MCF 10A (cell line): ENCODE measurements around the gene P2RY6. TPM values are rescaled to one million over a fixed set of nuclear protein-coding genes. Genes with fewer than 3 reads are reported as not detected.

Source experiments
- BruUV-seq: library from RNA; stranded (reverse); fragments of 400-500 nt; replicated peaks from 2 replicates; lab custom pipeline; 2021; lab: Mats Ljungman, UMichigan
- CTCF ChIA-PET: fragments of 300-600 bp; sonication (Branson Sonifier 250); formaldehyde crosslinking; extraction: SDS; loops from one replicate; lab custom pipeline; 2021; ENCODE audit warnings: antibody characterized with exemption, inconsistent platforms; lab: Yijun Ruan, JAX
- POLR2A ChIA-PET: fragments of 300-600, 350-650 bp; sonication (Branson Sonifier 250); formaldehyde crosslinking; extraction: SDS; loops from one replicate; lab custom pipeline; 2020; ENCODE audit warnings: antibody characterized with exemption, inconsistent platforms; lab: Yijun Ruan, JAX
- DNase-seq: peaks from one replicate; pipeline ENCODE4 v3.0.0-alpha.2; 2018; ENCODE audit not compliant: unreplicated experiment
- H3K27ac Mint-ChIP-seq: one replicate; pipeline ENCODE4 v1.8.0; 2022; ENCODE audit warnings: mild to moderate bottlenecking, low read depth, mixed read lengths; ENCODE audit not compliant: unreplicated experiment
- H3K27me3 Mint-ChIP-seq: one replicate; pipeline ENCODE4 v1.8.0; 2022; ENCODE audit warnings: mixed read lengths; ENCODE audit not compliant: insufficient read depth, unreplicated experiment
- H3K36me3 Mint-ChIP-seq: one replicate; pipeline ENCODE4 v1.8.0; 2022; ENCODE audit warnings: mild to moderate bottlenecking, moderate library complexity, mixed read lengths; ENCODE audit not compliant: insufficient read depth, unreplicated experiment
- H3K4me1 Mint-ChIP-seq: one replicate; pipeline ENCODE4 v1.8.0; 2022; ENCODE audit warnings: mixed read lengths; ENCODE audit not compliant: insufficient read depth, unreplicated experiment
- H3K4me3 Mint-ChIP-seq: one replicate; pipeline ENCODE4 v1.8.0; 2022; ENCODE audit warnings: mild to moderate bottlenecking, moderate library complexity, mixed read lengths; ENCODE audit not compliant: unreplicated experiment
- H3K9me3 Mint-ChIP-seq: one replicate; pipeline ENCODE4 v1.8.0; 2022; ENCODE audit warnings: mixed read lengths; ENCODE audit not compliant: unreplicated experiment
- CTCF ChIP-seq: fragments of 200-600 bp; IDR thresholded peaks from one replicate; pipeline ENCODE4 v1.8.0; 2022; ENCODE audit warnings: antibody characterized with exemption, mild to moderate bottlenecking; ENCODE audit not compliant: unreplicated experiment
- intact Hi-C: fragments of 100-400 bp; cut with micrococcal nuclease; formaldehyde crosslinking; loops from 2 replicates; pipeline ENCODE4 v1.14.1; 2022
- total RNA-seq: library from RNA; stranded (reverse); gene quantifications from 2 replicates; pipeline ENCODE4 v1.2.3, GENCODE V29; 2022

P2RY6 gene
- total RNA-seq, 1 experiment from 2014 or later, result not detected

- no peaks in the 10 kb centered on the region for H3K36me3 Mint-ChIP-seq
- no peaks in the 10 kb centered on the region for H3K9me3 Mint-ChIP-seq
- no peak for TF ChIP-seq CTCF
- H3K4me1 Mint-ChIP-seq, result peaks cover 6% of the 10 kb centered on the region
- H3K27ac Mint-ChIP-seq, result no peak overlapping the region
- ChIA-PET POLR2A (interaction anchor here (0.7 kb wide), 1 partner anchor 276 kb away, joined by 3 read pairs; no protein-coding TSS in a partner anchor), CTCF (interaction anchor here (0.9 to 3.0 kb wide), 6 partner anchors 8 to 456 kb away, joined by 3 to 17 read pairs (median 6); no protein-coding TSS in a partner anchor)
- DNase-seq, result no peak
- H3K4me3 Mint-ChIP-seq, result no peak overlapping the region
- BruUV-seq, result no TSS peak
- no peaks in the 10 kb centered on the region for H3K27me3 Mint-ChIP-seq
- intact Hi-C loops, result no loop called here
These were observed 15.4 kb downstream of the P2RY6 start for GRCh38 chr11:73287400-73288101.

- no TSS peak for BruUV-seq
- ChIA-PET CTCF (interaction anchor here (0.6 to 3.0 kb wide), 17 partner anchors 8 to 684 kb away, joined by 3 to 17 read pairs (median 6); partner anchors contain the start of gene P2RY6), POLR2A (interaction anchor here (0.7 kb wide), 1 partner anchor 277 kb away, joined by 3 read pairs; no protein-coding TSS in a partner anchor)
- H3K4me3 Mint-ChIP-seq, result no peak overlapping the region
- no peak for TF ChIP-seq CTCF
- peaks cover 6% of the 10 kb centered on the region for H3K4me1 Mint-ChIP-seq
- H3K27me3 Mint-ChIP-seq, result no peaks in the 10 kb centered on the region
- no peaks in the 10 kb centered on the region for H3K9me3 Mint-ChIP-seq
- intact Hi-C loops, result no loop called here
- no peak for DNase-seq
- H3K27ac Mint-ChIP-seq, result no peak overlapping the region
- H3K36me3 Mint-ChIP-seq, result no peaks in the 10 kb centered on the region
These were observed 16.2 kb downstream of the P2RY6 start for GRCh38 chr11:73288192-73288872.

DNA sequence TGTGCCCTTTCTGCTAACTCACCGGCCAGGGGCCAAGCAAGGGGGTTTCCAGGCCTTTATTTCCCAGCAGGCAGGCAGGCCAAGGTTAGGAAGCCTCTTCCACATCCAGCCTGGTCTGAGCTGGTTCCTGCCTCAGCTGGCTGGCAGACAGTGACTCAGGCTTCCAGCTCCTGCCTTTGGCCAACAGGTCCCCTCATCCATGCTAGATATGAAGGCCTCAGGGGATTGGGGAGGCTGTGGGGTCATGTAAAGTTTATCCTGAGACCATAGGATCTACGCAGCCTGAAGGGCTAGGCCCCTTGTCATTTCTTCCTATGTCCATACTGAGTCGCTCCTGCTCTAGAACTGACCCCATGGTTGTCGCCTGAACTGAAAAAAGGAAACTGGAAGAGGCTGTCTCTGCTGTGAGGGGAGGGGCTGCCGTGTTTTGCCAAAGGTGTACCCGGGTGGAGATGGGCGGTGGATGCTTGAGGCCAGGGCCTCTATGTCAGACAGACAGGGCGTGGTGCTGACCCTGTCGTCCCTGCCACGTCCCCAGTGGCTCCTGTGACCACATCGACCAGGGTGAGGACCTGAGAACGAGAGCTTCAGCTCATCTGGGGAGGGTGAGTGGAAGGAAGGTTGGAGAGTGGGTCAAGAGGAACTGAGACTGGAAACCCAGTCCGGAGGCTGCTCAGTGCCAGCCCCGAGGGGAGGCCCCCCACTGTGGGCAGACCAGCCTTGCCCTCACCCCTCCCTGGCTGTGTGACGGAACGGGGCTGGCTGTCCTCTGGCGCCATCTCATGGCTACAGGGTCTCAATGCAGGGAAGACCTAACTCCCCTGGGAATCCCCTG is 17.0 kb downstream of the P2RY6 start:
- intact Hi-C loops, result loop anchor here (1.0 kb wide), 3 partner anchors 47 to 458 kb away; no protein-coding TSS in a partner anchor
- peaks cover 6% of the 10 kb centered on the region for H3K4me1 Mint-ChIP-seq
- ChIA-PET CTCF (interaction anchor here (0.6 to 3.0 kb wide), 32 partner anchors 9 to 1447 kb away, joined by 3 to 17 read pairs (median 4); partner anchors contain the start of gene P2RY6), POLR2A (interaction anchor here (0.5 to 0.7 kb wide), 3 partner anchors 18 to 604 kb away, joined by 3 read pairs; no protein-coding TSS in a partner anchor)
- no peaks in the 10 kb centered on the region for H3K36me3 Mint-ChIP-seq
- DNase-seq, result peak; percentile 72
- no peaks in the 10 kb centered on the region for H3K27me3 Mint-ChIP-seq
- no peak overlapping the region for H3K27ac Mint-ChIP-seq
- no peaks in the 10 kb centered on the region for H3K9me3 Mint-ChIP-seq
- H3K4me3 Mint-ChIP-seq, result no peak overlapping the region
- BruUV-seq, result no TSS peak
- TF ChIP-seq CTCF, result peak; percentile 97
